K562 (cell line): ENCODE data around the gene ETHE1. TPM values are rescaled to one million over a fixed set of nuclear protein-coding genes. Genes with fewer than 3 reads are reported as not detected.

Source experiments
- CCNT2 ChIP-seq: IDR thresholded peaks from 2 replicates; pipeline ENCODE4 v1.6.1; 2011; ENCODE audit warnings: borderline replicate concordance, low read depth, mild to moderate bottlenecking, moderate library complexity, mixed read lengths, low read length; ENCODE audit not compliant: insufficient read length; ENCODE audit errors: extremely low read depth
- CTBP1 ChIP-seq: fragments of 450-650 bp; IDR thresholded peaks from 2 replicates; pipeline ENCODE4 v1.6.1; 2016; ENCODE audit warnings: borderline replicate concordance
- E4F1 ChIP-seq: fragments of 250-450 bp; sonication (Bioruptor Pico); IDR thresholded peaks from 2 replicates; pipeline ENCODE4 v1.5.0; 2021; ENCODE audit warnings: mild to moderate bottlenecking, borderline replicate concordance
- ETS2 ChIP-seq: IDR thresholded peaks from 2 replicates; pipeline ENCODE4 v1.6.1; 2016; ENCODE audit warnings: borderline replicate concordance, missing genetic modification characterization, mild to moderate bottlenecking, moderate library complexity, missing compliant biosample characterization; ENCODE audit not compliant: poor library complexity, severe bottlenecking
- FOSL1 ChIP-seq: fragments of 200-800 bp; sonication (Bioruptor generic); conservative IDR thresholded peaks from 2 replicates; pipeline ENCODE4 v1.6.1; 2016; ENCODE audit warnings: missing genetic modification characterization, missing compliant biosample characterization
- KLF16 ChIP-seq: IDR thresholded peaks from 2 replicates; pipeline ENCODE4 v1.6.1; 2016; ENCODE audit warnings: antibody characterized with exemption
- MAFF ChIP-seq: IDR thresholded peaks from 2 replicates; pipeline ENCODE4 v1.6.1; 2012; ENCODE audit warnings: low read length, improper control_type of control experiment
- MCM2 ChIP-seq: fragments of 450-650 bp; IDR thresholded peaks from 2 replicates; pipeline ENCODE4 v1.6.1; 2017; ENCODE audit warnings: low read depth, mild to moderate bottlenecking
- NR2C1 ChIP-seq, 2 experiments: fragments of 450-650 bp; IDR thresholded peaks; 2 replicates each; pipeline ENCODE4 v1.6.1; 2017; ENCODE audit warnings: mild to moderate bottlenecking in 2 of 2, antibody characterized with exemption in 1 of 2, inconsistent platforms in 1 of 2, missing compliant biosample characterization in 1 of 2, missing genetic modification characterization in 1 of 2
- RBM39 ChIP-seq: fragments of 200-400 bp; formaldehyde crosslinking; optimal IDR thresholded peaks from 2 replicates; pipeline ENCODE3; 2018; ENCODE audit warnings: low read depth, low read length
- SIN3A ChIP-seq, 2 experiments: fragments of 150-350 bp in 1 of 2; IDR thresholded peaks; 2 replicates each; pipeline ENCODE4 v1.6.1; 2011 to 2016; ENCODE audit warnings: borderline replicate concordance in 2 of 2, low read depth in 2 of 2, low read length in 2 of 2, mild to moderate bottlenecking in 2 of 2, moderate library complexity in 2 of 2; ENCODE audit not compliant: control insufficient read depth in 1 of 2
- TCF7 ChIP-seq: sonication (generic); IDR thresholded peaks from 2 replicates; pipeline ENCODE4 v1.6.1; 2016; ENCODE audit warnings: antibody characterized with exemption, borderline replicate concordance
- TEAD4 ChIP-seq, 2 experiments: sonication (generic) in 1 of 2; formaldehyde crosslinking in 1 of 2; IDR thresholded peaks; 2 replicates each; pipeline versions ENCODE4 v1.6.1 to v1.8.0; 2012 to 2022; ENCODE audit warnings: borderline replicate concordance in 1 of 2, inconsistent platforms in 1 of 2, low read length in 1 of 2, mild to moderate bottlenecking in 1 of 2, missing genetic modification reagents in 1 of 2
- ZNF311 ChIP-seq: fragments of 250-450 bp; sonication (Bioruptor Pico); IDR thresholded peaks from 2 replicates; pipeline ENCODE4 v1.4.0; 2020; ENCODE audit warnings: mild to moderate bottlenecking, moderate library complexity
- ZNF318 ChIP-seq, 2 experiments: fragments of 450-650 bp; IDR thresholded peaks; 2 replicates each; pipeline ENCODE4 v1.6.1; 2016; ENCODE audit warnings: mild to moderate bottlenecking in 2 of 2, borderline replicate concordance in 1 of 2, low read depth in 1 of 2, moderate library complexity in 1 of 2
- ZNF655 ChIP-seq: fragments of 250-450 bp; sonication (Bioruptor Pico); IDR thresholded peaks from 2 replicates; pipeline ENCODE4 v1.5.0; 2021
- polyA plus RNA-seq, 8 experiments: library from polyadenylated mRNA; depleted of rRNA in 4 of 8; stranded (reverse) in 5 of 8; unstranded in 3 of 8; fragments of >200 nt; fragmentation: Nextera tagmentation in 2 of 8; fragmentation: Illumina TruSeq in 1 of 8; extraction: Ambion mirVana in 2 of 8; extraction: Trizol in 1 of 8; gene quantifications; 2 replicates each; pipeline versions ENCODE4 v1.2.1 to v1.2.3, GENCODE V29; 2011 to 2014; ENCODE audit warnings: inconsistent platforms in 1 of 8, missing spikeins in 1 of 8
- total RNA-seq, 7 experiments: library from RNA; depleted of rRNA in 6 of 7; stranded (reverse); fragments of >200 nt in 6 of 7; fragmentation: Illumina TruSeq in 2 of 7; extraction: Trizol in 2 of 7; gene quantifications; 2 replicates each; pipeline versions ENCODE4 v1.2.1 to v1.2.3, GENCODE V29; 2011 to 2021; ENCODE audit warnings: low replicate concordance in 1 of 7

ETHE1 gene
- total and polyA plus RNA-seq, 9 of the 15 experiments (the other 6 are each of a cell fraction or from before 2014, with no cell fraction given), result 2.9 to 21.0 (median 10.2) TPM

- no peak for TF ChIP-seq ZNF318 (IDR thresholded peaks at IDR 0.05; ENCODE audit: borderline replicate concordance in 1 of 2, low read depth in 1 of 2)
- no peak for TF ChIP-seq RBM39
- no peak for TF ChIP-seq TCF7
- TF ChIP-seq CCNT2, result no peak
- no peak for TF ChIP-seq ZNF655 (CRISPR knock-in tag)
- no peak for TF ChIP-seq MAFF
- peak; percentile 57 for TF ChIP-seq NR2C1 (IDR thresholded peaks at IDR 0.05)
- TF ChIP-seq NR2C1 (tag; IDR thresholded peaks at IDR 0.05), result no peak
- TF ChIP-seq ETS2, result no peak
- no peak for TF ChIP-seq KLF16
- no peak for TF ChIP-seq SIN3A (IDR thresholded peaks at IDR 0.05; ENCODE audit: borderline replicate concordance in 2 of 2, control insufficient read depth in 1 of 2, low read depth in 2 of 2, low read length in 2 of 2)
- peak; percentile 55 for TF ChIP-seq FOSL1 (tag)
- no peak for TF ChIP-seq E4F1 (CRISPR knock-in tag)
- no peak for TF ChIP-seq ZNF311 (CRISPR knock-in tag)
- no peak for TF ChIP-seq TEAD4 (IDR thresholded peaks at IDR 0.05; ENCODE audit: low read length)
- TF ChIP-seq TEAD4 (CRISPR knock-in tag; IDR thresholded peaks at IDR 0.05; ENCODE audit: borderline replicate concordance), result no peak
- TF ChIP-seq MCM2, result no peak
- TF ChIP-seq CTBP1, result no peak
These were observed 33.7 kb upstream of the ETHE1 start (continued) for GRCh38 chr19:43560687-43561086.
